Activated T-cell treated with anti-CD3 and anti-CD28 coated beads for 4 hours (primary cell): Measurements from ENCODE around the gene DCBLD2.

ENCODE experiments used
- DNase-seq: peaks from one replicate; pipeline ENCODE4 v3.0.0-alpha.2; 2020

The DCBLD2 gene

DNA sequence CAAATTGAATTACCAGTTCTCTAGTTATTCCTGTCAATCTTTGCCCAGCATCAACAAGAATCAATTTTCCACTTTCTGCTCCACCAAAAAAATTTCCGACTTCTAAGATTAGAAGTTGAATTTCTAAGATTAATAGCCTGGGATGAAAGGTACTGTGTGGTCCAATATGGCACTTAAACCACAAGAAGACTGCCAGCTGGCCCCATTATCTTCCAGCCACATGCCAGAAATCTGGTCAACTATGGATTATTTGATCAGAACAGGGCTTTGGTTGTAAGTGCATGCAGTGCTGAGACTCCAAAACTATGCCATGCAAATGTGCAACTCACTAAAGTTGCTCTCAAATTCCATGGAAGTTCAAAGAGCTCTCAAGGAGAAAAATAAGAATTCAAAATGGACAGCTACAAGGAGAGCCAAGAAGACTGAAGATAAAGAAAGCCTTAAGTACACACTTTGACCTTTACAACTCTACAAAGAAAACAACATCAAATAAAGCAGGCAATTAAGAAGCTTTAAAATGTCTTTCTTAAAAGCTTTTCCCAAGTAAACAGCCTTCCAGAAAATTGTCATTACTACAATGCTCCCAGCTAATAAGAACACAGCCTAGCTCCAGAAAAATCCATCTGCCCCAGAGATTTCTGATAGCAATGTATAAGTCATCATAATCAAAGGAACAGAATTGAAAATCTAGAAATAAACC lies 74.1 kb downstream of the DCBLD2 start:
- no peak for DNase-seq

DNA sequence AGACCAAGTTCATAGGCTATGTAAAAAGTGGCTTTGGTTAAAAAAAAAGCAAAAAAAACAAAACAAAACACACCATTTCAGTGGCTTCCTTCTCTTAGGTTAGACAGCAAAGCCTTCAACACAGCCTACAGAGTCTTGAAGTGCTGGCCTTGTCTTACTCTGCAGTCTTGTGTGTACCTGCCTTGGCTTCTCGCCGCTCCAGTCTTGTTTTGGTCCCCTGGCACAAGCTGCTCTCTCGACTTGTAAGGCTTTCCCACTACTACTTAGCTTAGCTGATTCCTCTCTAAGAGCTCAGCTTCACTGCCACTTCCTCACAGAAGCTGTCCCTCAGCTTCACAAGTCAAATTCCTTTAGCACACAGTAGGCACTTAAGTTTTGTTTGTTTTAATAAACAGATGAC lies 75.4 kb downstream of the DCBLD2 start:
- no peak for DNase-seq

DNA sequence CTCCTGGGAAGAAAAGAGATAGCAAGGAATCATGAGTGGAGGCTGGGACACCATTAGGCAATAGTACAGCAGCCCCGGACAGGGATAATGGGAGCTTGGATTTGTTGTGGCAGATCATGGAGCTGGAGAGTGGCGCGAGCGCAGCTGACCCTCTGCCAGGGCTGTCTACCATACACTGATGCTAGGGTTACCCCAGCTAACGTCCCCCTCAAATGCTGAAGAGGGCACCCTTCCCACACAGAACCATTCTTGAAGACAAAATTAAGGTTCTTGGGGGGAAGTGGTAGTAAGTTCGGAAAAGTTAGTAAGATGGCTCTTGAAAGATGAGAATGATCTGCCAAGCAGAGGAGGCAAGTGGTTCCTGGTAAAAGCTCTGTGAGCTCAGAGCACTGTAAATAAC lies 77.2 kb downstream of the DCBLD2 start:
- DNase-seq: no peak

DNA sequence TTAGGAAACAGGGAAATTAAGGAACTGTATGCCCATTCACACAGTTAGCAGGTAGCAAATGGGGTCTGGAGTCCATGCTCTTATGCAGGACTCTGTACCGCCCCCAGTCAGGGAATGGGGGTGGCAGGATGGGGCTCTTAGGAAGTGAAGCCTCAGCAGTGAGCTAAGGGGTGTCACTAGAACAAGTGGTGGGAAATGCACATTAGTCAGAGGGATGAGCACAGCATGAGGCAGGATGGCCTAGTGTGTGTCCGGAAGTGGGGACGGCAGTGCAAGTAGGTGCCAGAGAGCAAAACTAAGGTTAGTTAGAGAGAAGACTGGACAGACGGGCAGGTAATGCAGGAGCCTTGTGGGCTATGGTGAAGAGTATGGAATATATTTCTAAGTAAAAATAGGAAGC lies 77.7 kb downstream of the DCBLD2 start:
- DNase-seq: no peak

DNA sequence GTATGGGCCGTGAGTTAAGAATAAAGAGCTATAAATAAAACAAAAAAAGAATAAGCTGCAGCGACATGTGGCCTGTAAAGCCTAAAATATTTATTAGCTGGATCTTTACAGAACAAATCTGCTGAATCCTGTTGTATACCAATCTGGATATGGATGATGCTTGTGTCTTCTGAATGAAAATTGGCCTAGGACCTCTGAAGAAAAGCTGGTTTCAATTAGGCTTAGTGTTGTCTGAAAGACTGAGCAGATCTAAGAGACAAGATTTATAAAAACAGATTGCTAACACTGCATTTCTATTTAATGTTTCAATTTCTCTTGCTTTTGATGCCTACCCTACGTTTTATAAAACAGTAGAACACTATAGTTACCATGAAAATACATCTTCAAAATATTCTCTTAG lies 80.4 kb downstream of the DCBLD2 start:
- no peak for DNase-seq

DNA sequence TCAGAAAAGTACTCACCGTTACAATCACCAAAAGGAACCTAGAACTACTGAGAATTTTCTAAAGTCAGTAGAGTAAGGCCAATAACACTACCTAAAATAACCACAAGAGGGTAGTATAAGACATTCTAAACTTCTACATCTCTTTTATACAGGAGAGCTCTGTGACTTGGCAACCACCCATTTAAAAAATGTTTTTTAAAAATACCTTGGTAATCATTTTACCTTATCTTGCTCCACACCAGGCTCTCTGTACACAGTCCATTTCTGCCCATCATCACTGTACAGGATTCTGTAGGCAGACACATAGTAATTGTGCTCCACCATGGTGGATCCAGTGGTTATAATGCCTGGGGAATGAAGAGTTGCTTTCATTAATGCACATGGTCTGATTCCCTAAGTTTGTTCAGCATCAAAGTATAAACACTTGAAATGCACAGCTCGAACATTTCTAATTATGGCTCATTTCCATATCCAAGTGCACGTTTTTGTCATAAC lies 83.9 kb downstream of the DCBLD2 start:
- DNase-seq: no peak

DNA sequence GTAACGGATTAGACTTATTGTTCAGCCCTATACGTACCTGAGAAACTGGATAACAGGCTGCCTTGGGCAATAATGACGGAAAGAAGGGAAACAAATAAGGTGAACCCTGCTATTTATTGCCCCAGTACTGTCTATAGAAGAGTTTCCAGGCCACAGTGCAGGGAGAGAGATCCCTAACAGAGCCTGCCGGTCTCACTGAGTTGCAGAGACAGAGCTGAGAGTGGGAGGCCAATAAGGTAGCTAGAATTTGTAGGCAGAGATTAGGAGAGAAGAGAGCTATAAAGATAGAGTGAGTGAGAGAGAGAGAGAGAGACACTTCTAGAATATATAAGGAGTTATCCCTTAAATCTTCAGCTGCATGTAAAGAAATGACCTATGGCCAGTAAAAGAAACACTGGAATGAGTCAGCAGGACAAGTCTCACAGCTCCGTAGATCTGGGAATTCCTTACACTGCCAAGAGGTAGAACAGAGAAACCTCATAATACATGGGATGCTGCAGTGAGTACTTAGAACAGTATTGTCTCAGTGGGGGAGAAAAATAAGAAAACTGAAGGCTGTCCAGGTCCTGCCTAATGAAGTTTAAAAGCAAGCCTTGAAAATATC lies 86.6 kb downstream of the DCBLD2 start:
- no peak for DNase-seq

DNA sequence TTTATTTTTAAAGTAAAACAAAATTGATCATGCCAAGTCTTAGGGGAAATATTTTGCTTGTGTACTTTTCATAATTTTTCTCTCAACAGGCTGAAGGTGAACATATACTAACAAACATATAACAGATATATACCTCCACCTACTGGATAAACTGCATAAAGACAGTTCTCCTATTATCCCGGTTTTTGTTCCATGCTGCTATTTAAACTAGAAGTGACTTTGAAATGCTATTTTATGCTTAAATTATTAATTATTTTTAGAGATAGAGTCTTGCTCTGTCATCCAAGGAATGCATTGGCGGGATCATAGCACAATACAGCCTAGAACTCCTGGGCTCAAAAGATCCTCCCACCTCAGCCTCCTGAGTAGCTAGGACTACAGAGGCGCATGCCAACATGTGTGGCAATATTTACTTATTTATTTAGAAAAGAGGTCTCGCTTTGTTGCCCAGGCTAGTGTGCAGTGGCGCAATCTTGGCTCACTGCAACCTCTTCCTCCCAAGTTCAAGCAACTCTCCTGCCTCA lies 88.6 kb downstream of the DCBLD2 start:
- no peak for DNase-seq

DNA sequence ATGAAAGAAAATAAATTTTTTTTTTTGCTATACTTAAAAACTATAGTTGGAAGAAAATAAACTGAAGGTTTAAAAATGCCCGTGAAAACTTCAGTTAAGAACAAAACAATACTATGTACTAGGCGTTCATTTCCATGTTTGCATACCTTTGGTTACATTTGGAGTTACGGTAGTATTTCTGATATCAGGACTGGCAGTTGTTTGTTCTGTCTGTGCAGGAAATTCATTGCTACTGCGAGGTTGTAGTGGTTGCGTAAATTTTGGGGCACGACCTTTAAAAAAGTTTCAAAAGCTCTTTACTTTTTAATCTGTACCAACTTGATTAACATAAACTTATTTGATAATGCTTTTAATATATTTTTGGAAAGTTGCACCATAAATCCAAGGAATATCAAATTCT lies 90.4 kb downstream of the DCBLD2 start:
- no peak for DNase-seq

DNA sequence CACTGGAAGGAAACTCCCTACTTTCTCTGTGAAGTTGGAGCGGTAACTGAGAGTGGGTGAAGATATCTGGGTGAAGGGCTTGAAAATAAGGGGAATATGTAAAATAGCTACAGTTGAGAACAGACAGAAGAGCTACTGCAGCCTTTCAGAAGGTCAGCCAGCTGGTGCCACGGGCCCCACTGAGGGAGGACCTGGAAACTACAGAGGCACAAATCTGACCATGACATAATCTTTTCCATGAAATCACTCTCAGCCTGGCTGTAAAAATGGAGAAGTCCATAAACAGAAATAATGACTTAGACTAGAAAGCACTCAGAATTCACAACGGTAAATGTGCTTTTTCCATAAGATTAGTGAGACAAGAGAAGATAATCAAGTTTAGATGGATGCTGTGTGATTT lies 91.9 kb downstream of the DCBLD2 start:
- no peak for DNase-seq

DNA sequence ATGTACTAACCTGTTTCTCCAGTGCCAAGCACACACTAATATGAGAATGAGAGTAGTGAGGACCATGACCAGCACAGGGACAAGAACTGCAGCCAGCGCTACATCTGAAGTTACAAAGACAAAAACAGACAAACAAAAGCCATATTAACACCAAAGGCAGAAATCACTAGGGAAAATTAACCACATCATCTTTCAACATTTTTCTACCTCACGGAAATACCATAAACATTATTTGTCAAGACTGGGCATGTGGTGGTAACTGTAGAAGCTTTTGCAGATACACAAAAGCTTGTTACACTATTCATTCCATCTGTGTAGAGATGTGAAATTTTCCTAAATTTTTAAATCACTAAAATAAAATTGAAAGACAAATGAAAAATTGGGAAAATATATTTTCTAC lies 93.4 kb downstream of the DCBLD2 start:
- DNase-seq: no peak

DNA sequence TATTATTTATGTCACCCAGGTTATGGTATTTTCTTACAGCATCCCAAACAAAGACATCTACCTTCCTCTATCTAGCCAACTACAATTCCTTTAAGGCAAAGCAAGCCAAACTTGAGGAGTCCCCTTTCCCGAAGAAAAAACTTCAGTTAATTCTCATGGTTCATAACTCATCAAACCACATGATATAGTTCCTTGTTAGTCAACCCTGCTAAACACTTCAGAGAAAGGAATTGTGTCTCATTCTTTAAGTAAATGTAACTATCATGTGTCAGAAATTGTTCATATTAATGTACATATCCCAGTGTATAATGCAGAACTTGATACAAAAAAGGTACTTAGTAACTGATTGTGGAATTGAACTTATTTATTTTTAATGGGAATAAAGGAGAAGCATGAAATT lies 93.9 kb downstream of the DCBLD2 start:
- DNase-seq: no peak

DNA sequence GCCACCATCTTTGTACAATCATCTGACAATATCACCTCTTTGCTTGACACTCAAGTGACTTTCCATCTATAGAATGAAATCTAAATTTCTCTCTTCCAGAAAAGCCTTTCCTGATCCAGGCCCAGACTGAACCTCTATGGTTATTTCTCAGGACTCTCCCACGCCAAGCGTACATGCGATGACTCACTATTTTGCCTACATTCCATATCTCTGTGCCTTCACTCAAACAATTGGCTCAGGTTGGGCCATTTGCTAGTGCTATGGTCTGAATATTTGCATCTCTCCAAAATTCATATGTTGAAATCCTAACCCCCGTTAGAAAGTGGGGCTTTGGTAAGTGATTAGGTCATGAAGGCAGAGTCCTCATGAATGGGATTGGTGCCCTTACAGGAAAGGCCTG lies 94.5 kb downstream of the DCBLD2 start:
- no peak for DNase-seq

DNA sequence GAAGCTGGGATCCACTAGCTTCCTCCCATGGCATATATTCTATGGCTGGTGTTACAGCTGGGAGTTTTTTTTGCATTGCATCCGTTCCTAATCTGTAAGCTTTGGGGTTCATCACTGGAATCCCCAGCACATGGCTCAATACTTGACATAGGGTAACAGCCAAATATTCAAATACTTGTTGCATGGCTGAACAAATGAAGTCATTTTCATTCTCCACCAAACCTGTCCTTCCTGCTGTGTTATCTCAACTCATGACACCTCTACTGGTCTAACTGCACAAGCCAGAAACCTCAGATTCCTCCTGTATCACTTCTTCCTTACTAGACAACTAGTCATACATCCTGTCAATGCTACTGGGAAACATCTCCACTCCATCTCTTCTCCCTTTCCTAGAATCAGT lies 95.0 kb downstream of the DCBLD2 start:
- DNase-seq: no peak

DNA sequence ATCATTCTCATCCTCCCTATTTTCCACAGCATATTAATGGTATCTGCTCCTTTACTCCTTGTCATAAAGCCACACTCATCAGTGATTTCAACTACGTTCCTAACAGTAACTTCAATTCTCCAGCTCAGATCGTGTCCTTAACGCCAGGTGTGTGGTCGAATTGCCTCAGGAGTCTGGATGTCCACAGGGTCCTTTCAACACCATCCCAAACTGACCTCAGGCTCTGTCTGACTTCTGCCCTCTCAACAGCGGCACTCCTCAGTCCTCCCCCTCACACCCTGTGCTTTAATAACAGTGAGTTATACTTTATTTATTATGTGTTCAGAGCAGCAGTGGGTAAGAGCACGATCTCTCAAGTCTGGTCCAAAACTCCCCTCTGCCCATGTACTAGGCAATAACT lies 95.9 kb downstream of the DCBLD2 start:
- no peak for DNase-seq

DNA sequence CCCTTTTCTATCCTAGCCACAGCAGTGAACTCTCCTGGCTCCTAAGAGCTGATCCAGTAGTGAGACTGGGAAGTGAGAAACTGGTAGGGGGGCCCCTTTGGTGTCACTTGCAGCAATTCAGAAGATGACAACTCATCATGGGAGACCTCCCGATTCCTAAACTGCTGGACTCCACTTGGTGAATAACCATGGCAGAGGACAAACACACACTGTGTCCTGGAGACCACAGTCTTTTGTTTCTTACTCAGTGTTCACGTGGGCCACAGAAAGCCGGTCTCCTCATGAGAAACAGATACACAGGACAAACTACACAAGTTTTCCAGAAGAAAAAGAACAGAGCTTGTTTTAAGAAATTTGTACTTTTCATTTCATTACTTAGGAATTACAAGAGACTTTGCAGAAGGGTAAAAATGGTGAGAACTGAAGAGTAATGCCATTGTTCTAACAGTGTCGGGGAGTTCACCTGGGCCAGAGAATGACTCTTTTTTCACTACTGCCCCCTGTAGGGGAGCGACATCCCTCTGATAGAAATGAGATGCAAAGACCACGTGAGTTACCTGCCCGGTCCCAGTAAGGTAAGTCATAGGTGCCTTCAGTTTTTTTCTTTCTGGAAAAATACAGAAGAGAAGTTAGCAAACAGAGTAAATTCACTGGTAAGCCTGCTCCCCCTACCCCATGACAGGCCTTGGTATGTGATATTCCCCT lies 100.3 kb downstream of the DCBLD2 start:
- DNase-seq: no peak

DNA sequence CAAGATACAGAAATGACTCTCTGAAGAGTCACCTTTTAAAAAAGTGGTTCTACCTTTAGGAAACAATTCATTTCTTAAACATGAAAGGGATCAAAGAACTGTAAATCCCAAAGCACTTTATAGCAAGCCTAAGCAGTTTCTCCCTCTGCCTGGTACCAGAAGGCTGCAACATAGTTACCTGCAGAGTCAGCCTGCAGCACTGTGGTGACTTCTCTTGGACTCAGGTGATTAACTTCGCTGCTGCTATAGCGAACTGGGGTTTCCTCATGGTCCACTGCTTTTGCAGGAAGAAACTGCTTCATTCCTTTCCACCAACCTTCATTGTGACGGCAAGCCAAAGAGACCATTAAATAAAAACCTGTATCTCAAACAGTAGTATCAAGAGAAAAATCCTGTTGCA lies 101.1 kb downstream of the DCBLD2 start:
- DNase-seq: no peak

DNA sequence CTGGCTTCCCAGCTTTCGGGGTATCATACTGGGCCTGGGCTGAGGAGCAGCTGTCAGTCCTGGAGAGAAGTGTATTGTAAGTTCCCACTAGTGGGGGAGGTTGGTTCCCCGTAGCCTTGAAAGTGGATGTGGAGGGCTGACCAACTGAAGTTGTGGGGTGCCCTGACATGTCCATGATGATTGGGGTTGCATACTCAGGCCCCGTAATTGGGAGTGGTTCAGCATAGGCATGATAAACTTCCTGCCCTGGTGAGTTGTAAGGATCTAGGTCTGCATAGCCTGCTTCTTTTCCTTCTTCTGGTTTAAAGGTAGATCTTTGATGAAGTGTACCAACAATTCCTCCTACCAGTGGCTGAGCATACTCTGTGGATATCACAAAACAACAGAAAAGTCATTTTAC lies 102.0 kb downstream of the DCBLD2 start:
- no peak for DNase-seq

DNA sequence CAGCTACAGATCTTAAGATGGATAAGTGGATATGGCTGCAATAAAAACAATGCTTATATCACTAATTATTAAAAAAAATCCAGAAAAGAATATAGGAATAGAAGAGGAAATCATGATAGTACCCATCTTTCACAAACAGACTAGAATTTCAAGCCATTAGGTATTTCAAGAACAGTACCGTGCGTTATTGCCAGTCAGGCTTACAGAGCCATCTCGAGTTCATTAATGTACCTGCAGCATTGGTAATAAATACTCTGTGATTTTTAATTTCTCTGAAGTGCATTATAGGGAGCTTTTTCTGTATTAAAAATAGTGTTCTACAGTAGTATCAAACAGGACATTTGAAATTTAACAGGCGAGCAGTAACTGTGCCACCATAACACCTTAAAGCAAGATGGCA lies 102.7 kb downstream of the DCBLD2 start:
- DNase-seq: no peak

DNA sequence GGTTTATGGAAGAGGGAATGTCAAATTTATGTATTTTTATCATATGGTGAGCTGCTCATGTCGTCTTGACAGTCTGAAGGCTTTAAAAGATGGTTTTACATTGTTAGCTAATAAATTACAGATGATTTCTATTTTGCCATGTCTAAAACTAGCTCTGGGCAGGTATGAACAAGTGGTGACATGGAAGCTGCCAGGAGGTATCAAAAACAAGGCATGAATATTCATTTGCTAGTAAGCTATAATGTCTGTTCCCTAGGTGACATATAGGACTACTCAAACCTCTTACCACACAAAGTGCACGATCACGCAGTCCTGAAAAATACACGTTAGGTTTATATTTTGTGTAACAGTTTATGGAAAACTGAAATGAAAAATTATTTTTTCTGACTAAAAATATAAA lies 103.6 kb downstream of the DCBLD2 start:
- DNase-seq: no peak

DNA sequence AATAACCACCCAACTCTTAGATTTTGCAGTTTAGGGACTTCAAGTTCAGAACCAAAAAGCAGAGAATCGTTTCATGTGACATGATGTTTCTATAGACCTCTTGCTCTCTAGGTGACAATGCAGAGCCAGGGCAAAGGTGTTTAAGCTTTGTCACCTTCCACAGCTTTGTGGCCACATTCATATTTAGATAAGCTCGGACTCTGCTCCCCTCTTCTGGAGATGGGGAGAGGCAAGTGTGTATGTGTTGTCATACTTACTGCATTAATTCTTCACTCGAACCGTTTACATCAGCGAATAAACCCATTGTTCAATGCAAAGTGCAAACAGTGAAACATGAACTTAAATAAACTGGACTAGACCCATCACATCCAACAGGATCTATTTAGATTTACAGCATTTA lies 105.2 kb downstream of the DCBLD2 start:
- no peak for DNase-seq

DNA sequence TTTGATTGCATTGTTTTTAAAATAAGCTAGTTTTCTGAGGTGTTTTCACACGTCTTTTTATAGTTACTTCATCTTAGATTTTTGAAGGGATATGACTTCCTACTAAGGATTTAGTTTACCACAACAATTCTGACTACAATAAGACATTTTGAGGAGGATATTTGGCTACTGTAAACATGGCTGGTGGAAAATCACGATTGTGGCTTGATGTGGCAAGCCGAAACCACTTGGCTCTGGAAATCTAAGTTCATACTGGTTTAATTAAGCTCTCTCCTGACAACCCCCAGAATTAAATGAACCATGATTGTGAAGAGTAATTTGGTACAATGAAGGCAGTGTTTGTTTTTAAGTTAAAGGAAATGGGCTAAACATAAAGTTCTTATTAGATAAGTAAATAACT lies 107.5 kb downstream of the DCBLD2 start:
- no peak for DNase-seq

DNA sequence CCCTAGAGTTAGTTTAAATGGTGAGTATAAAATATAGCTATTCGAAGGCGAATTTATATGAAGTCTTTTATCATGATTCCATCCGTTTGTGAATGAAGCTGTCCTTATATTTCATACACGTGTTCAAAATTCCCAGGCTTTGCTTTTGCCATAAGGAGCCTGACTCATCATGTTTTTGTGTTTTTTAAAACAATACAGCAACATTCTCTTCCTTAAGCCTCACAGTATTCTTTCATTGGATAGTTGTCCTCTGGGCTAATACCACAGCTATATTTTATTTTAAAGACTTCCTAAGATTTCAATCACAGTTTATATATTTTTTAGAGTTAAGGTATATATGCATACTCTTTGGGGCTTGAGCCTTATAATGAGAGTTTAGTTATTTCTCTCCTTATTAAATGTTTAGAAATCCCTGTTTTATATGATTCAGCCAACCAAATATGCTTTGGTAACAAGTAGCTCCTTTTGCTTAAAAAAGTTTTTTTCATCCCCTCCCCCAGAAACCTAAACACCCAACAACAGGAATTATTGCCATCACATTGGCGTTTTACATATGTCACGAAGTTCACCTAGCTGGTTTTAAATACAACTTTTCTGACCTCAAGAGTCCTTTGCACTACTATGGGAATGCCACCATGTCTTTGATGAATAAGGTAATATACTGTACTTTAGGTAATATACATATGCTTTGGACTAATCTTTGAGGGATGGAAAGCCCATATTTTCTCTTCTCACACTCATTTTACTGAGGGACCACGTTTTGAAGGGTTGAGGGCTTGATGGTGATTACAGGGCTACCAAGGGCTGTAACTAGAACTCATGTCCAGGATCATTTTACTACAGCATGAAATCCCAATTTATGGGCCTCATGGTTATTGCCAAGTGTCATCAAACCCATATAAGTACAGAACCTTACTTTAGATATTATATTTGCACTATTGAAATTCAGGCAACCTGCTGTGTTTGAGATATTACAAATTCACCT lies 109.9 kb downstream of the DCBLD2 start:
- DNase-seq: no peak
